ENCODE data around the gene MUC13.

MUC13 gene

GRCh38 chr3:124861041-124861440 is 73.5 kb downstream of the MUC13 start:
- no peak for DNase-seq

DNA sequence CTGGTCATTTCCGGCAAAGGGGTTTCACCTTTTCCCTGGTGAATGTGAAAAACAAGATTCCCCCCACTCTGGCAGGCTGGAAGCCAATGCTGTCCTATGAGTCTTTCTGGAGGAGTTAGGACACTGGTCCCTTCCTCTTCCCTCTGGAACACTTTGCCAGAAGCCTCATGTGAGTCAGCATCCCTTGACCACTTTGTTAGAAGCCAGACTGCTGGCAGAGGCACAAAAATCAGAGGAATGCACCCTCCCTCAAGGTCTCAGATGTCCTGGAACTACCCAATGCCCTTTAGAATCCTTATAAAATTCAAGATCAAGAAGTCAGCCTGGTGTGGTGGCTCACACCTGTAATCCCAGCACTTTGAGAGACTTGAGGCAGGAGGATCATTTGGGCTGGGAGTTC is 74.0 kb downstream of the MUC13 start:
- DNase-seq = no peak

DNA sequence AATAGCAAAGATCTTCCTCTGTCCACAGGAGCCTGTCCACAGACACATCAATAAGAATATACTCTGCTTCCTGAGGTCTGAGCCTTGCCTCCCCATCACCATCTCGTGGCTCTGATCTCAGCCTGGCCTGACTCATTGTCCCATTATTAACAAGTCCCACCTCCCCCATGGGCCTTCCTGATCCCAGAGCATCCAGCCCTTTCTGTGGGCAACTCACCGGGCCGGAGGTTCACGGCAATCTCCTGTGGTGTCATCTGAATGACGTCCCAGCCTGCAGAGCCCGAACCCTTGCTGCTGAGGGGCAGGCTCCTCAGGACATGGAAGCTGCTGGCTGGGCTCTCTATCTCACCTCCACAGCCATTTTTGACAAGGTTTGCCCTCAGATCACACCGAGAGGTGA is 75.5 kb downstream of the MUC13 start:
- DNase-seq = no peak

- no peak for DNase-seq
Observed at GRCh38 chr3:124858275-124858674, 76.3 kb downstream of the MUC13 start.

DNA sequence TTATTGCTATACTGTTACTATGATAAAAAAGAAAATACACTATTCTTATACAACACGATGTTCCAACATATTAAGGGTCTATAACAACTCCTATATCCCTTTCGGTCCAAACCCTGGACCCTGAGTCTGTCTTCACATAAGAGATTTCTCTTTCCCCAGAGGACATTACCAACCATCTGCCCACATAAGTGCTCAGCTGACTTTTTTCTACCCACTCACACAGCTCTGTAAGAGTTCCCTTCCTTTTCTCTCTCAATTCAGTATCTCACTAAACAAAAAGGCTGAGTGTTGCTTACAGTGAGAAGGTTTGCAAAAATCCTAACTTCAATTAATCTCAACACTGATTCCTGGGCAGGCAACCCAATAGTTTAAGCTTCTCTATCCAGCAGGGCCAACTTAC is 77.9 kb downstream of the MUC13 start:
- no peak for DNase-seq

Measured in DMS79 (cell line).